NCI-H69 (cell line): Measurements from ENCODE around the gene YWHAH.
"Not testable (repeated sequence)": the region's sequence is repeated elsewhere in the genome, so short reads cannot be mapped to it uniquely, and the experiment has no call there.

Source experiments
- DNase-seq: peaks from one replicate; lab custom pipeline; 2025; lab: John Stamatoyannopoulos, UW

The YWHAH gene

DNA sequence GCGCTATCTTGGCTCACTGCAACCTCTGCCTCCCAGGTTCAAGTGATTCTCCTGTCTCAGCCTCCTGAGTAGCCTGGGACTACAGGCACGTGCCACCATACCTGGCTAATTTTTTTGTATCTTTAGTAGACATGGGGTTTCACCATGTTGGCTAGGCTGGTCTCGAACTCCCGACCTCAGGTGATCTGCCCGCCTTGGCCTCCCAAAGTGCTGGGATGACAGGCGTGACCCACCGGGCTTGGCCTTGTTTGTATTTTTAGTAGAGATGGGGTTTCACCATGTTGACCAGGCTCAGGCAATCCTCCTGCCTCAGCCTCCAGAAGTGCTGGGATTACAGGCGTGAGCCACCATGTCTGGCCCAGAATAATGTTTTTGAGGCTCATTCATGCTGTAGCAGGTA, 37.6 kb downstream of the YWHAH start:
- not testable (repeated sequence) for DNase-seq

DNA sequence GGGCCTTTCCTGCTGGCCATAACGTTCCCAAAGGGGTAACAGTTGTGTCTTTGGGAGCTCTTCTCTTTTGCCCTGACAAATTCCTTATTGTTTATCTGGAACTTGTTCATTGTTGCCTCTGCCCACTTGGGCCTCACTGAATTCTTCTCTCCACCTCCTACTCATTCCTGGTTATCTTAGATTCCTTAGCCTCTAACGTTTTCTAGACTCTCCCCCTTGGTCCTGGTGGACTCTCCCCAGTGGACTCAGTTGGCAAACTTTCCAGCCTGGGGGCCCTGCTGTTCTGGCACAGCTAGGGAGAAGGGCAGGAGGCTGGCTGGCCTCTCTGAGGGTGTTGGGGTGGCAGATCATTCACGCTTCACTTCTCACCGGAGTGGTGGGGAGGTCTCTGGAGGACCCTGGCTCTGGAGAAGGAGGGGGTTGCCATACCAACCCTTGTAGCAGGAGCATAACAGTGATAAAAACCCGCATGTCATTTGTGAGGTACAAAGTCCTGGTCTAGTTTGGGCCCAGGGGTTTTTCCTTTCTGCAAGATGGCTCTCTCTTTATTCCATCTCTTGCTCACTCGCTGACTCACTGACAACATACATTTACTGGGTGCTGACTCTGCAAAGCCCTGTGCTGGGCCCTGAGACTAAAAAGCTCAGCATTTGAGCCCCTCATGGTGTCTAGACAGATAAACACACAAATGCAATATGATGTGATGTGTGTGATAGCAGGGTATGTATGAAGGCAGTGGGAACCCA, 39.7 kb downstream of the YWHAH start:
- DNase-seq, result no peak

DNA sequence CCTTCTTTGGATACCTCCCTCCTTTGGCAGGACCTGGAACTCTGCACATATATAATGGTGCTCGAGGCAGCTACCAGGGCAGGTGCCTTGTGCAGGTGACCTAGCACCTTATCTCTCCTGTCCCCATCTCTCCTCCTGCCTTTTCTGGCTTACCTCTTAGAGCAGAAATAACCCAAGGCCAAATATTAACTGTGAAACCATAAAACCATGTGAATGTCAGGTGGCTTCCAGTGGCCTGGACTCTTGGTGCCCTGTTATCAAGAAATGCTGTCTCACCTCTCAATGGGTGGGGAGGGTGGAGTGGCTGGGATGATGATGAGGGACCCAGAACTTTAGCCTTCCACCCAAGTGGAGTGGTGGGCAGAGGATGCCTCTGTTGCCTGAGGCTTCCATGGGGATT, 42.9 kb downstream of the YWHAH start:
- DNase-seq, result no peak

DNA sequence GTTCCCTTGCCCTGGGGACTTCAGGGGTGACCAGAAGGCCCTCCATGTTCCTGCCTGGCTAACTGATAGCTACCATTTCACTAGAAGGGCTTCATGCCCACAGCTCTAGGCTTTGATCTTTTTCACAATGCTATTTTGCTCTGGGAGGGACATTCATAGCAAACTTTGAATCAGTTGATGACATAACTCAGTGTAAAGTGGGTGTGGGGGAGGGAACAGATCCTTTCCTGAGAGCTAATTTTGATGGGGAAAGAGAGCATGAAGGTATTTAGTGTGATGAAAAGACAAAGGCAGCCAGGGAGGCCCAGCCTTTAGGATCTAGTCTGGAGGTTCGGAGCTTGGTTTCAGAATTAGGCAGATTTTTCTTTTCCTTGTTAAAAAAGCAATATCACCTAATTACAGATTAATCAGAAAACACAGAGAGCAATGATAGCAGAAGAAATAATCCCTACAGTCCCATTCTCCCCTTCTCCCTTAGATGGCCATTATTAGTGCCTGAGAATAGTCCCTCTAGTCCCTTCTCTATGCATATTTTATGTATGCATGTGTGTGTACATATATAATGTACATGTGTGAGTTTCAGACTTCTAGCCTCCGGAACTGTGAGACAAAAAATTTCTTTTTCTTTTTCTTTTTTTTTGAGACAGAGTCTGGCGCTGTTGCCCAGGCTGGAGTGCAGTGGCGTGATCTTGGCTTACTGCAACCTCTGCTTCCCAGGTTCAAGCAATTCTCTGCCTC, 46.9 kb downstream of the YWHAH start:
- DNase-seq, result no peak

DNA sequence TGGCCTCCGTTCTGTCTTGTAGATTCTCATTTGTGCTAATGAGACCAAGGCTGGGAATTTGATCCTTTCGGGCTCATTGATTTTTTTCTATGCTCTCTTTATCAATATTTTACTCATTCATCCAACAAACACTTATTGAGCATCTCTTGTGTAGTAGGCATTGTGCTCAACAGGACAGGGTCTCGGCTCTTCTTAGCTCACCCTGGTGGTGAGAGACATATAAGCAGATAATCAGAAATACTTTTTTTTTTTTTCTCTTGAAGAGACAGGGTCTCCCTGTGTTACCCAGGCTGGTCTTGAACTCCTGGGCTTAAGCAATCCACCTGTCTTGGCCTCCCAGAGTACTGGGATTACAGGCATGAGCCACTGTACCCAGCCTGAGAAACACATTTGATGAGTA, 50.7 kb downstream of the YWHAH start:
- DNase-seq, result no peak

DNA sequence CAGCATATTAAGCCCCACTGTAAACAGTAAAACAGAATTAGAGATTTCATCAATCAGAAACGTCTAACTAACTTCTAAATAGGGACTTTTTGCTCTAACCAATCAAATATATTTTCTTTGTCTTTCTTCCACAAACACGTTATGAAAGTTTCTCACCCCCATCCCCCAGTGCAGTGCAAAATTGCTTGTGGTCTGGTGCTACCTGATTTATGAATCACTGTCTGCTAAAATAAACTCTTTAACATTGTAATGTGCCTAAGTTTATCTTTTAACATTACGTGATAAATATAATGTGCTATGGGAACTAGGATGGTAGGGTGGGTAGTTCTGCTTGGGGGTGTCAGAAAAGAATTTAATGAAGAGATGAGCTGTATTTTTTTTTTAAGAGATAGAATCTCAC, 51.5 kb downstream of the YWHAH start:
- no peak for DNase-seq

DNA sequence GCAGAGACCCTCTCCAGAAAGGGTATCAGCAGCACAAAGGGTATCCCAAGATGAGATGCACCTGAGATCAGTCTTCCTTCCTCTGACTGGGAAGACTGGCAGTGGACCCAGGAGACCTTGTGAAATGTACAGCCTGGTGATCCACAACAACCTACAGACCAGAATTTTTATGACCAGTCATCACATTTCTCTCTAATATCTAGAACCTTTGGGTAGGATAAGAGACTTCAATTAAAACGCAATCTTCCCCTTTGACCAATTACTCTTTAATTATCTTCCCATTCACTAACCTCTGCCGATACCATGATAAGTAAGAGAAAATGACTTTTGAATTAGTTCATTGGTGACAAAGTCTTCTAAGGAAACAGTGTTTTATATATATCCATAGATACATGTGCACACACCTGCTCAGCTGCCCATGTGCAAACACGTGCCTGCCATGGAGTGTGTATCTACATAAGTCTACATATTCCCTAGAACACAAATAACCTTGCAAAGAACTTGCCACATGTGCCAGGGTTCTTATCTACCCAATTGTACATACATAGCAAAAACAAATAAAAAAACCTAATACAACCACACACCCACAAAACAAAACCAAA, 54.5 kb downstream of the YWHAH start:
- no peak for DNase-seq

DNA sequence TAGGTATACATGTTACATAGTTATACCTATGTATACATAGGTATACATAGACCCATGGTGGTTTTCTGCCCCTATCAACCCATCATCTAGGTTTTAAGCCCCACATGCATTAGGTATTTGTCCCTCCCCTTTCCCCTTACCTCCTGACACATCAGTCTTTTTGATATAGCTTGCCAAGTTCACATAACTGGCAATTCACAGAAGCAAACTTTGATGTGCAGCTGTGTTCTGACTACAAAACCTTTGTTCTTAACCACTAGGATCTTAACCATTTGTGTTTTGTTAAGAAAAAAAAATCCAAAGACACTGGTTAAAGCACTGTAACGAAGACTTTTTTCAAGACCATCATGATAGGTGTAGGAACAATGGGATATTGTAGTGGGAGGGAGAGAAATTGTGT, 55.8 kb downstream of the YWHAH start:
- DNase-seq, result no peak

DNA sequence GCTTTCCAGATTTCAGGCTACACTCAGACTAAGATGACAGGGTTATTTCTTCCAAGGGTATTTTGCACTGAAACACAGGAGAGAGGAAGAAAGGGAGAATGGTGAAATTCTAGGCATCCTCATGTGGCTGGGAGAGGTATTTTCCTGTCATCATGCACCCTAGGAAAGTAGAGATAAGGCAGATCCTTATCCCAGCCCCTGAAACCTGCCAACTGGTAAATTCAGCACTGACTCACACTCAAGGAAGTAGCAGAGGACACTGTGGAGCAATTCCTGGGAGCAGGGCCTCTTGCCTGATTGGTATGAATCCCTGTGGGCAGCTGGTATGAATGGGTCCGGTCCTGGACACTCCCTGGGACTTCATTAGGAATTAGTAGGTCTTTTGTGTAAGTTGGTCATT, 61.1 kb downstream of the YWHAH start:
- DNase-seq, result no peak
